ENCODE results near the gene RXRA.

Gene RXRA

GRCh38 chr9:134403682-134404301 lies 77.5 kb downstream of the RXRA start:
- no peak for DNase-seq (ENCODE audit: low read depth)

- no peak for DNase-seq (ENCODE audit: low read depth)
Measured at GRCh38 chr9:134404376-134405358, 78.4 kb downstream of the RXRA start.

GRCh38 chr9:134405527-134405926 lies 79.3 kb downstream of the RXRA start:
- no peak for DNase-seq (ENCODE audit: low read depth)

- no peak for DNase-seq (ENCODE audit: low read depth)
Measured at GRCh38 chr9:134406366-134407120, 80.3 kb downstream of the RXRA start.

GRCh38 chr9:134407121-134407779 lies 81.0 kb downstream of the RXRA start:
- DNase-seq (ENCODE audit: low read depth), result peak; percentile 65

- no peak for DNase-seq (ENCODE audit: low read depth)
Measured at GRCh38 chr9:134408389-134408788, 82.1 kb downstream of the RXRA start.

- no peak for DNase-seq (ENCODE audit: low read depth)
Measured at GRCh38 chr9:134408939-134409737, 82.9 kb downstream of the RXRA start.

- DNase-seq (ENCODE audit: low read depth), result no peak
Measured at GRCh38 chr9:134410071-134410834, 84.0 kb downstream of the RXRA start.

GRCh38 chr9:134410835-134411217 lies 84.6 kb downstream of the RXRA start:
- no peak for DNase-seq (ENCODE audit: low read depth)

GRCh38 chr9:134411440-134412297 lies 85.4 kb downstream of the RXRA start:
- no peak for DNase-seq (ENCODE audit: low read depth)

GRCh38 chr9:134412298-134412711 lies 86.0 kb downstream of the RXRA start:
- DNase-seq (ENCODE audit: low read depth), result no peak

- no peak for DNase-seq (ENCODE audit: low read depth)
Measured at GRCh38 chr9:134413112-134413715, 87.0 kb downstream of the RXRA start.

- DNase-seq (ENCODE audit: low read depth), result no peak
Measured at GRCh38 chr9:134413890-134414623, 87.8 kb downstream of the RXRA start.

- no peak for DNase-seq (ENCODE audit: low read depth)
Measured at GRCh38 chr9:134414900-134415425, 88.7 kb downstream of the RXRA start.

GRCh38 chr9:134416385-134417015 lies 90.2 kb downstream of the RXRA start:
- DNase-seq (ENCODE audit: low read depth), result no peak

- no peak for DNase-seq (ENCODE audit: low read depth)
Measured at GRCh38 chr9:134418354-134418753, 92.1 kb downstream of the RXRA start.

GRCh38 chr9:134419000-134419683 lies 92.9 kb downstream of the RXRA start:
- DNase-seq (ENCODE audit: low read depth), result no peak
